Mucosa of stomach (tissue), 1 donor: ENCODE results near the gene RABGAP1L.
"Not testable (repeated sequence)": the region's sequence is repeated elsewhere in the genome, so short reads cannot be mapped to it uniquely, and the experiment has no call there.

ENCODE experiments used
- H3K27me3 ChIP-seq: one replicate; pipeline ENCODE4 v1.7.0; 2013; ENCODE audit warnings: mild to moderate bottlenecking, low read length; ENCODE audit not compliant: control insufficient read depth, insufficient read depth
- H3K36me3 ChIP-seq: one replicate; pipeline ENCODE4 v1.7.0; 2013; ENCODE audit warnings: low read length; ENCODE audit not compliant: control insufficient read depth, insufficient read depth
- H3K4me1 ChIP-seq: one replicate; pipeline ENCODE4 v1.7.0; 2013; ENCODE audit warnings: mild to moderate bottlenecking, low read length; ENCODE audit not compliant: control insufficient read depth, insufficient read depth
- H3K4me3 ChIP-seq: one replicate; pipeline ENCODE4 v1.7.0; 2013; ENCODE audit warnings: low read length
- H3K9ac ChIP-seq: one replicate; pipeline ENCODE4 v1.7.0; 2013; ENCODE audit warnings: mild to moderate bottlenecking, low read length, moderate library complexity
- H3K9me3 ChIP-seq: one replicate; pipeline ENCODE4 v1.7.0; 2013; ENCODE audit warnings: mild to moderate bottlenecking, low read length, moderate library complexity; ENCODE audit not compliant: control insufficient read depth
- donor health status: Pancreatic carcinoma.

The RABGAP1L gene

GRCh38 chr1:174174461-174175329, 15.4 kb downstream of the RABGAP1L start:
- no peak overlapping the region for H3K4me3 ChIP-seq
- no peaks in the 10 kb centered on the region for H3K9me3 ChIP-seq
- no peak overlapping the region for H3K9ac ChIP-seq
- H3K27me3 ChIP-seq, result no peaks in the 10 kb centered on the region
- H3K4me1 ChIP-seq, result no peaks in the 10 kb centered on the region
- H3K36me3 ChIP-seq, result no peaks in the 10 kb centered on the region

GRCh38 chr1:174178459-174178858, 19.1 kb downstream of the RABGAP1L start:
- H3K9me3 ChIP-seq, H3K27me3 ChIP-seq, H3K9ac ChIP-seq, H3K4me1 ChIP-seq, H3K36me3 ChIP-seq, H3K4me3 ChIP-seq: not testable (repeated sequence)

- H3K36me3 ChIP-seq, result no peaks in the 10 kb centered on the region
- no peaks in the 10 kb centered on the region for H3K27me3 ChIP-seq
- peaks cover 13% of the 10 kb centered on the region for H3K4me1 ChIP-seq
- H3K4me3 ChIP-seq, result no peak overlapping the region
- no peak overlapping the region for H3K9ac ChIP-seq
- no peaks in the 10 kb centered on the region for H3K9me3 ChIP-seq
Observed at GRCh38 chr1:174189428-174190062, 30.2 kb downstream of the RABGAP1L start.

DNA sequence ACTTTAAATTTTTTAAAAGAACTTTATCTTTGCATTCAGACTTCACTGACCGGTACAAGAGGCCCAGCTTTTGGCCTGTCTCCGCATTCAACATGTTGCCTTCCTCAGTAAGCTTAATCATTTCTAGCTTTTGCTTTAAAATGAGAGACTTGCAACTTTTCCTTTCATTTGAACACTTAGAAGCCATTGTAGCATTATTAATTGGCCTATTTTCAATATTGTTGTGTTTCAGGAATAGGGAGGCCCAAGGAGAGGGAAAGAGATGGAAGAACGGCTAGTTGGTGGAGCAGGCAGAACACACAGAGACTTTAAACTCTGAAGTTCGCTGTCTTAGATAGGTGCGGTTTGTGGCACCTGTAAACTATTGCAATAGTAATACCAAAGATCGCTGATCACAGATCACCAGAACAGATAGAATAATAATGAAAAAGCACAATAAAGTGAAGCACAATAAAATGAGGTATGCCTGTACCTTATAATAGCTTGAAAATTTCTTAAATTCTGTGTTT, 31.4 kb downstream of the RABGAP1L start:
- Histone ChIP-seq H3K36me3 (no peaks in the 10 kb centered on the region), H3K9ac (no peak overlapping the region), H3K4me3 (no peak overlapping the region), H3K27me3 (no peaks in the 10 kb centered on the region), H3K4me1 (peaks cover 13% of the 10 kb centered on the region), H3K9me3 (no peaks in the 10 kb centered on the region)

- Histone ChIP-seq H3K9ac (no peak overlapping the region), H3K4me3 (no peak overlapping the region), H3K27me3 (no peaks in the 10 kb centered on the region), H3K9me3 (no peaks in the 10 kb centered on the region), H3K36me3 (no peaks in the 10 kb centered on the region), H3K4me1 (peaks cover 13% of the 10 kb centered on the region)
Observed at GRCh38 chr1:174191349-174191862, 32.1 kb downstream of the RABGAP1L start.

DNA sequence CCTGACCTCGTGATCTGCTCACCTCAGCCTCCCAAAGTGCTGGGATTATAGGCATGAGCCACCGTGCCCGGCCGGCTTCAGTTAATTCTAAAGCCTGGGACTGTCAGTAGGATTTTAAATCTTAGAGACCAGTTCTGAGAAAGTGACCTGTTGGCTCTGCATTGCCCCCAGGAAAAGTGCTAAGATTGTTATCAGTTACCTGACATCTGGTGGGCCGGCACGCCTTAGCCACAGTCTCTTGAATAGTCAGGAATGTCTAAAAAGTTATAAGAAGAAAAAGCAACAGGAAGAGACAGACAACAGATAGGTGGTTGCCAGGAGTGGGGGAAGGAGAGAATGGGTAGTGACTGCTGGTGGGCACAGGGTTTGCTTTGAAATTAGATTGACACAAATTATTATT, 35.1 kb downstream of the RABGAP1L start:
- no peaks in the 10 kb centered on the region for H3K9me3 ChIP-seq
- H3K36me3 ChIP-seq, result no peaks in the 10 kb centered on the region
- no peak overlapping the region for H3K4me3 ChIP-seq
- H3K4me1 ChIP-seq, result peaks cover 13% of the 10 kb centered on the region
- no peak overlapping the region for H3K9ac ChIP-seq
- H3K27me3 ChIP-seq, result no peaks in the 10 kb centered on the region

GRCh38 chr1:174197088-174197487, 37.8 kb downstream of the RABGAP1L start:
- Histone ChIP-seq H3K4me3 (no peak overlapping the region), H3K9me3 (no peaks in the 10 kb centered on the region), H3K4me1 (no peaks in the 10 kb centered on the region), H3K36me3 (no peaks in the 10 kb centered on the region), H3K9ac (no peak overlapping the region), H3K27me3 (no peaks in the 10 kb centered on the region)

DNA sequence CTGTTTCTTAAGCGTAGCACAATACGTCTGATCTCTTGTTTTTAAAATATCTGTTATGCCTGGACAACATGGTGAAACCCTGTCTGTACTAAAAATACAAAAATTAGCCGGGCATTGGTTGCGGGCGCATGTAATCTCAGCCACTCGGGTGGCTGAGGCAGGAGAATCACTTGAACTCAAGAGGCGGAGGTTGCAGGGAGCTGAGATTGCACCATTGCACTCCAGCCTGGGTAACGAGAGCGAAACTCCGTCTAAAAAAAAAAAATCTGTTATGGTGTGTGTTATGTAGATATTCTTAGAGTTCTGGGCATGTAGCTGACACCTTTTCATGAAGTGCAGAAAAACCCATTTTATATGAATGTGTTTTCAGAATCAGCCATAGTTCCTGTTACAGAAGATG, 38.2 kb downstream of the RABGAP1L start:
- Histone ChIP-seq H3K9ac (no peak overlapping the region), H3K4me1 (no peaks in the 10 kb centered on the region)

GRCh38 chr1:174198202-174198601, 38.9 kb downstream of the RABGAP1L start:
- no peak overlapping the region for H3K9ac ChIP-seq
- no peaks in the 10 kb centered on the region for H3K36me3 ChIP-seq
- no peaks in the 10 kb centered on the region for H3K27me3 ChIP-seq
- no peaks in the 10 kb centered on the region for H3K4me1 ChIP-seq
- H3K4me3 ChIP-seq, result no peak overlapping the region
- H3K9me3 ChIP-seq, result no peaks in the 10 kb centered on the region

More for the DNA sequence above, 38.2 kb downstream of the RABGAP1L start:
- no peaks in the 10 kb centered on the region for H3K27me3 ChIP-seq
- no peaks in the 10 kb centered on the region for H3K36me3 ChIP-seq
- no peaks in the 10 kb centered on the region for H3K9me3 ChIP-seq
- H3K4me3 ChIP-seq, result no peak overlapping the region

DNA sequence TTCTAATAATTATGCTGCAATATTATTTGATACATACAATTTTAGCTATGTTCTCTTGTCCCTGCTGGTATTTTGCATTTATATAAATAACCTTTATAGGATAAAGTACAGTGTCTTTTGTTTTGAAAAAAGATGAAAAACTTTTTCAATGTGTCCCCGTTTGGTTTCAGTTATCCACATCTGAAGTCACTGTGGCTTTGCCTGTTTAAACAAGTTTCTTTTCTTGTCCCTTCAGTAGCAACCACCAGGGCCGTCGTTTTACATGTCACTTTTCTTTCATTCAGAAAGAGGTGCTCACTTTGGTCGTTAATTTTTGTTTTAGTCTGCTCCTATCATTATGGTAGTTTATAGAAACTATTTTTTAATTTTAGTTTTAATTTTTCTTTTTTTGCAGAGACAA, 41.4 kb downstream of the RABGAP1L start:
- no peaks in the 10 kb centered on the region for H3K9me3 ChIP-seq
- H3K36me3 ChIP-seq, result no peaks in the 10 kb centered on the region
- H3K9ac ChIP-seq, result no peak overlapping the region
- no peaks in the 10 kb centered on the region for H3K27me3 ChIP-seq
- H3K4me3 ChIP-seq, result no peak overlapping the region
- H3K4me1 ChIP-seq, result no peaks in the 10 kb centered on the region

DNA sequence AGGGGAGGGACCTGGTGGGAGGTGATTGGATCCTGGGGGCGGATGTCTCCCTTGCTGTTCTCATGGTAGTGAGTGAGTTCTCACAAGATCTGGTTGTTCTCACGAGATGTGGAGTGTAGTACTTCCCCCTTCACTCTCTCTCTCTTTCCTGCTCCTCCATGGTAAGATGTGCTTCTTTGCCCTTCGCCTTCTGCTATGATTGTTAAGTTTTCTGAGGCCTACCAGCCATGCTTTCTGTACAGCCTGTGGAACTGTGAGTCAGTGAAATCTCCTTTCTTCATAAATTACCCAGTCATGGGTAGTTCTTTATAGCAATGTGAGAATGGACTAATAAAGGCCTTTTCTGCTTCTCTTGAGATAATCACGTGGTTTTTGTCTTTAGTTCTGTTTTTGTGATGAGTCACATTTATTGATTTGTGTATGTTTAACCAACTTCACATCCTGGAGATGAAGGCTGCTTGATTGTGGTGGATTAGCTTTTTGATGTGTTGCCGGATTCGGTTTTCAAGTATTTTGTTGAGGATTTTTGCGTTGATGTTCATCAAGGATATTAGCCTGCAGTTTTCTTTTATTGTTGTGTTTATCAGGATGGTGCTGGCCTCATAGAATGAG, 45.5 kb downstream of the RABGAP1L start:
- Histone ChIP-seq H3K36me3 (no peaks in the 10 kb centered on the region), H3K9me3 (no peaks in the 10 kb centered on the region), H3K4me1 (no peaks in the 10 kb centered on the region), H3K27me3 (no peaks in the 10 kb centered on the region), H3K4me3 (no peak overlapping the region), H3K9ac (no peak overlapping the region)
